H9 (cell line): ENCODE data around the gene SLC52A1. TPM values are rescaled to one million over a fixed set of nuclear protein-coding genes. Genes with fewer than 3 reads are reported as not detected.
A peak's percentile ranks its signal among the peaks of the same experiment; 100 is the strongest.

ENCODE experiments used
- DNase-seq: peaks from one replicate; pipeline ENCODE4 v3.0.0-alpha.2; 2017
- H2AFZ ChIP-seq: one replicate; pipeline ENCODE4 v1.6.1; 2013; ENCODE audit warnings: mild to moderate bottlenecking, low read length, control low read depth, moderate library complexity
- H2AK5ac ChIP-seq: 2 replicates; pipeline ENCODE4 v1.6.1; 2013; ENCODE audit warnings: low read length, control low read depth, mixed read lengths; ENCODE audit not compliant: insufficient read length
- H2BK120ac ChIP-seq: one replicate; pipeline ENCODE4 v1.6.1; 2013; ENCODE audit warnings: low read depth, mild to moderate bottlenecking, low read length, control low read depth, inconsistent platforms; ENCODE audit not compliant: poor library complexity, severe bottlenecking
- H2BK12ac ChIP-seq: 2 replicates; pipeline ENCODE4 v1.6.1; 2013; ENCODE audit warnings: low read length, control low read depth, mixed read lengths, low read depth; ENCODE audit not compliant: insufficient read length
- H2BK15ac ChIP-seq: 2 replicates; pipeline ENCODE4 v1.6.1; 2013; ENCODE audit warnings: low read depth, low read length, control low read depth
- H2BK20ac ChIP-seq: one replicate; pipeline ENCODE4 v1.6.1; 2013; ENCODE audit warnings: low read depth, mild to moderate bottlenecking, low read length, control low read depth, inconsistent platforms; ENCODE audit not compliant: poor library complexity, severe bottlenecking
- H2BK5ac ChIP-seq: 2 replicates; pipeline ENCODE4 v1.6.1; 2013; ENCODE audit warnings: low read length, control low read depth, mixed read lengths; ENCODE audit not compliant: insufficient read length
- H3K14ac ChIP-seq: 2 replicates; pipeline ENCODE4 v1.6.1; 2013; ENCODE audit warnings: low read length, control low read depth; ENCODE audit not compliant: insufficient read depth
- H3K18ac ChIP-seq: 2 replicates; pipeline ENCODE4 v1.6.1; 2013; ENCODE audit warnings: low read depth, mild to moderate bottlenecking, mixed read lengths, low read length, control low read depth; ENCODE audit not compliant: insufficient read length
- H3K23ac ChIP-seq: 2 replicates; pipeline ENCODE4 v1.6.1; 2013; ENCODE audit warnings: low read length, control low read depth, mixed read lengths, low read depth; ENCODE audit not compliant: insufficient read length
- H3K23me2 ChIP-seq: 2 replicates; pipeline ENCODE4 v1.6.1; 2013; ENCODE audit warnings: low read depth, mild to moderate bottlenecking, mixed read lengths, low read length, control low read depth; ENCODE audit not compliant: insufficient read length, poor library complexity, severe bottlenecking
- H3K27ac ChIP-seq: 2 replicates; pipeline ENCODE4 v1.5.1; 2013; ENCODE audit warnings: low read length, control low read depth, mixed read lengths, low read depth; ENCODE audit not compliant: insufficient read length
- H3K27me3 ChIP-seq: 2 replicates; pipeline ENCODE4 v1.6.1; 2013; ENCODE audit warnings: low read length, control low read depth, inconsistent platforms; ENCODE audit not compliant: insufficient read depth
- H3K4ac ChIP-seq: 2 replicates; pipeline ENCODE4 v1.6.1; 2013; ENCODE audit warnings: low read depth, mild to moderate bottlenecking, control low read depth, inconsistent platforms, low read length, moderate library complexity
- H3K4me1 ChIP-seq: 2 replicates; pipeline ENCODE4 v1.6.1; 2013; ENCODE audit warnings: low read length, control low read depth, inconsistent platforms; ENCODE audit not compliant: insufficient read depth
- H3K4me2 ChIP-seq: 2 replicates; pipeline ENCODE4 v1.6.1; 2013; ENCODE audit warnings: low read length, control low read depth, mixed read lengths; ENCODE audit not compliant: insufficient read length, insufficient read depth
- H3K56ac ChIP-seq: 2 replicates; pipeline ENCODE4 v1.6.1; 2013; ENCODE audit warnings: low read depth, mild to moderate bottlenecking, mixed read lengths, low read length, control low read depth; ENCODE audit not compliant: insufficient read length
- H3K79me1 ChIP-seq: 2 replicates; pipeline ENCODE4 v1.6.1; 2013; ENCODE audit warnings: low read depth, mild to moderate bottlenecking, moderate library complexity, low read length, control low read depth, inconsistent platforms; ENCODE audit not compliant: insufficient read depth, poor library complexity, severe bottlenecking
- H3K79me2 ChIP-seq: 2 replicates; pipeline ENCODE4 v1.6.1; 2013; ENCODE audit warnings: low read length, control low read depth, inconsistent platforms; ENCODE audit not compliant: insufficient read depth
- H3K9ac ChIP-seq: 2 replicates; pipeline ENCODE4 v1.6.1; 2013; ENCODE audit warnings: low read length, control low read depth, mixed read lengths; ENCODE audit not compliant: insufficient read length; ENCODE audit errors: extremely low read depth
- H3K9me3 ChIP-seq: one replicate; pipeline ENCODE4 v1.6.1; 2013; ENCODE audit warnings: low read depth, low read length, inconsistent platforms; ENCODE audit not compliant: control insufficient read depth
- H3T11ph ChIP-seq: one replicate; pipeline ENCODE4 v1.6.1; 2013; ENCODE audit warnings: mild to moderate bottlenecking, low read length, control low read depth, inconsistent platforms
- H4K20me1 ChIP-seq: one replicate; pipeline ENCODE4 v1.6.1; 2013; ENCODE audit not compliant: control insufficient read depth, insufficient read length, insufficient read depth
- H4K5ac ChIP-seq: 2 replicates; pipeline ENCODE4 v1.6.1; 2013; ENCODE audit warnings: low read depth, mild to moderate bottlenecking, mixed read lengths, low read length, control low read depth; ENCODE audit not compliant: insufficient read length
- H4K8ac ChIP-seq: replicated peaks from 2 replicates; pipeline ENCODE4 v1.6.1; 2013; ENCODE audit warnings: low read length, control low read depth, mixed read lengths, low read depth; ENCODE audit not compliant: insufficient read length
- H4K91ac ChIP-seq: 2 replicates; pipeline ENCODE4 v1.6.1; 2013; ENCODE audit warnings: low read depth, mild to moderate bottlenecking, moderate library complexity, mixed read lengths, low read length, control low read depth; ENCODE audit not compliant: insufficient read length
- H3K27ac Mint-ChIP-seq, 3 experiments: 2 replicates in 2 of 3; 3 replicates in 1 of 3; pipeline ENCODE4 v1.8.0; 2020 to 2021; ENCODE audit warnings: mixed read lengths in 3 of 3, mild to moderate bottlenecking in 1 of 3, moderate library complexity in 1 of 3
- H3K27me3 Mint-ChIP-seq: 2 replicates; pipeline ENCODE4 v1.8.0; 2021; ENCODE audit warnings: low read depth, mild to moderate bottlenecking, moderate library complexity, mixed read lengths
- H3K36me3 Mint-ChIP-seq, 3 experiments: 2 replicates in 2 of 3; 3 replicates in 1 of 3; pipeline ENCODE4 v1.8.0; 2020 to 2021; ENCODE audit warnings: low read depth in 3 of 3, mixed read lengths in 3 of 3; ENCODE audit not compliant: insufficient read depth in 1 of 3
- H3K4me1 Mint-ChIP-seq, 2 experiments: 2 replicates each; pipeline ENCODE4 v1.8.0; 2020; ENCODE audit warnings: mixed read lengths in 2 of 2
- H3K4me3 Mint-ChIP-seq, 2 experiments: 2 replicates in 1 of 2; 3 replicates in 1 of 2; pipeline ENCODE4 v1.8.0; 2020 to 2021; ENCODE audit warnings: mild to moderate bottlenecking in 2 of 2, mixed read lengths in 2 of 2, moderate library complexity in 1 of 2
- H3K9me3 Mint-ChIP-seq, 2 experiments: 2 replicates in 1 of 2; 3 replicates in 1 of 2; pipeline ENCODE4 v1.8.0; 2020; ENCODE audit warnings: mild to moderate bottlenecking in 2 of 2, mixed read lengths in 2 of 2, moderate library complexity in 1 of 2
- CTCF ChIP-seq: fragments of 200-600 bp; sonication (generic); conservative IDR thresholded peaks from 3 replicates; pipeline ENCODE4 v1.8.0; 2021; ENCODE audit warnings: antibody characterized with exemption, mild to moderate bottlenecking
- WGBS: extraction: QIAGEN DNeasy Blood & Tissue Kit; methylation state at CpG from one replicate; pipeline ENCODE4 v1.1.7; 2013; ENCODE audit warnings: missing lambda C conversion rate, low lambda C conversion rate, mixed read lengths; ENCODE audit not compliant: insufficient read length; ENCODE audit errors: extremely low coverage; 5-methylcytosine and 5-hydroxymethylcytosine counted together
- total RNA-seq: library from RNA; stranded (reverse); gene quantifications from 2 replicates; pipeline ENCODE4 v1.2.1, GENCODE V29; 2021

The SLC52A1 gene
- total RNA-seq, 1 experiment from 2014 or later: 0.17 TPM

- H3K27ac ChIP-seq: no peak overlapping the region
- H4K8ac ChIP-seq: no peak overlapping the region
- no peaks in the 10 kb centered on the region for H3K79me1 ChIP-seq
- H2AK5ac ChIP-seq: no peak overlapping the region
- H2BK20ac ChIP-seq: no peak overlapping the region
- H3K23me2 ChIP-seq: no peaks in the 10 kb centered on the region
- Mint-ChIP-seq H3K27ac (no peak overlapping the region), H3K27me3 (peaks cover 50% of the 10 kb centered on the region), H3K36me3 (no peaks in the 10 kb centered on the region), H3K9me3 (no peaks in the 10 kb centered on the region), H3K4me1 (peaks cover 0 to 3% of the 10 kb centered on the region in 2 experiments; a peak in 1 of 4 replicates), H3K4me3 (no peak overlapping the region)
- no peak overlapping the region for H3K9ac ChIP-seq
- H4K5ac ChIP-seq: no peak overlapping the region
- no peak overlapping the region for H2BK12ac ChIP-seq
- H4K20me1 ChIP-seq: no peaks in the 10 kb centered on the region
- peaks cover 2% of the 10 kb centered on the region; the same call in 1 of the 2 replicates for H3K27me3 ChIP-seq
- no peak overlapping the region for H3K4ac ChIP-seq
- no peak overlapping the region for H2BK5ac ChIP-seq
- no peaks in the 10 kb centered on the region for H3K4me1 ChIP-seq
- no peak overlapping the region for H4K91ac ChIP-seq
- H3K56ac ChIP-seq: no peak overlapping the region
- no peaks in the 10 kb centered on the region for H3K9me3 ChIP-seq
- H2AFZ ChIP-seq: no peak overlapping the region
- H2BK15ac ChIP-seq: no peak overlapping the region
- no peaks in the 10 kb centered on the region for H3K79me2 ChIP-seq
- H2BK120ac ChIP-seq: no peak overlapping the region
- no peak overlapping the region for H3K14ac ChIP-seq
- TF ChIP-seq CTCF: 0 out of 3 replicates have a peak, but pooled peaks have one; percentile 26
- DNase-seq: peak; percentile 51
- WGBS: no CpG with 5 or more reads among the region's 13 CpGs
- no peak overlapping the region for H3K4me2 ChIP-seq
- H3K23ac ChIP-seq: no peak overlapping the region
- H3K18ac ChIP-seq: no peak overlapping the region
- H3T11ph ChIP-seq: no peak overlapping the region
Observed at GRCh38 chr17:5033352-5034015, 1.7 kb downstream of the SLC52A1 start.
